ENCODE measurements around the gene CLCN1. TPM values are rescaled to one million over a fixed set of nuclear protein-coding genes. Genes with fewer than 3 reads are reported as not detected.

Gene CLCN1
- total and polyA plus RNA-seq, 2 donors (not counting 3 experiments of a cell fraction or from before 2014, with no cell fraction given), result not detected

DNA sequence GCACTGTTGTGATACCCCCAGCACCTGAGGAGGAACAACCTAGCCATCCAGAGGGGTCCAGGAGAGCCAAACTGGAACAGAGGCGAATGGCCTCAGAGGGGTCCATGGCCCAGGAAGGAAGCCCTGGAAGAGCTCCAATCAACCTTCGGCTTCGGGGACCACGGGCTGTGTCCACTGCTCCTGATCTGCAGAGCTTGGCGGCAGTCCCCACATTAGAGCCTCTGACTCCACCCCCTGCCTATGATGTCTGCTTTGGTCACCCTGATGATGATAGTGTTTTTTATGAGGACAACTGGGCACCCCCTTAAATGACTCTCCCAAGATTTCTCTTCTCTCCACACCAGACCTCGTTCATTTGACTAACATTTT lies 29.4 kb upstream of the CLCN1 start:
- POLR2A ChIA-PET, result no interaction called here
- no peaks in the 10 kb centered on the region for H3K9me1 ChIP-seq (replicated peaks; ENCODE audit: control insufficient read depth, extremely low read depth, insufficient read depth, low read length)

More for the DNA sequence above, 29.4 kb upstream of the CLCN1 start:
- DNase-seq (ENCODE audit: low read depth, low spot score), result no peak
- Histone ChIP-seq H3K27me3 (ENCODE audit: control insufficient read depth in 2 of 2, insufficient read depth in 2 of 2, low read length in 2 of 2) (no peaks in the 10 kb centered on the region), H3K4me3 (replicated peaks in 1 of 3; ENCODE audit: insufficient read depth in 1 of 3, low read depth in 1 of 3, low read length in 3 of 3) (no peak overlapping the region), H3K27ac (ENCODE audit: insufficient read depth, low read depth, low read length) (no peak overlapping the region), H4K20me1 (replicated peaks; ENCODE audit: control insufficient read depth, extremely low read depth, insufficient read depth, low read length) (no peaks in the 10 kb centered on the region), H3K9ac (replicated peaks; ENCODE audit: extremely low read depth, insufficient read depth, low read length) (no peak overlapping the region), H3K79me2 (ENCODE audit: control insufficient read depth, insufficient read depth, low read length) (peaks cover 33% of the 10 kb centered on the region), H3K4me1 (ENCODE audit: control insufficient read depth, extremely low read depth, insufficient read depth, low read length) (peaks cover 23% of the 10 kb centered on the region), H3K36me3 (ENCODE audit: control insufficient read depth in 2 of 2, extremely low read depth in 1 of 2, insufficient read depth in 2 of 2, low read length in 2 of 2) (no peaks in the 10 kb centered on the region), H3K4me2 (ENCODE audit: insufficient read depth, low read length) (no peak overlapping the region), H2AFZ (ENCODE audit: low read depth, low read length) (no peak overlapping the region), H3K9me3 (replicated peaks; ENCODE audit: control insufficient read depth, insufficient read depth, low read length) (no peaks in the 10 kb centered on the region)
- intact Hi-C loops (cut with micrococcal nuclease), result loop anchor here (5.0 kb wide), 1 partner anchor 44 kb away; no protein-coding TSS in a partner anchor
- no peak for FAIRE-seq
- dilution Hi-C loops (cut with MboI; ENCODE audit: extremely low pct_ligation_motif_present, low sequenced_read_pairs), result no loop called here
- CTCF ChIA-PET, result no interaction called here
- TF ChIP-seq MYC (IDR thresholded peaks at IDR 0.05; ENCODE audit: low read depth, low read length) (no peak), JUN (IDR thresholded peaks at IDR 0.05; ENCODE audit: borderline replicate concordance, insufficient read depth, insufficient read length, low read depth) (no peak), POLR2AphosphoS5 (IDR thresholded peaks at IDR 0.05; ENCODE audit: insufficient read depth, low read depth, low read length) (no peak), FOS (IDR thresholded peaks at IDR 0.05; ENCODE audit: borderline replicate concordance, insufficient read depth, low read length) (no peak), GATA2 (IDR thresholded peaks at IDR 0.05; ENCODE audit: insufficient read depth, insufficient read length, low read depth, low read length) (no peak), POLR2A (IDR thresholded peaks at IDR 0.05; ENCODE audit: low read depth, low read length) (no peak)
- TF ChIP-seq, protein P1, sequence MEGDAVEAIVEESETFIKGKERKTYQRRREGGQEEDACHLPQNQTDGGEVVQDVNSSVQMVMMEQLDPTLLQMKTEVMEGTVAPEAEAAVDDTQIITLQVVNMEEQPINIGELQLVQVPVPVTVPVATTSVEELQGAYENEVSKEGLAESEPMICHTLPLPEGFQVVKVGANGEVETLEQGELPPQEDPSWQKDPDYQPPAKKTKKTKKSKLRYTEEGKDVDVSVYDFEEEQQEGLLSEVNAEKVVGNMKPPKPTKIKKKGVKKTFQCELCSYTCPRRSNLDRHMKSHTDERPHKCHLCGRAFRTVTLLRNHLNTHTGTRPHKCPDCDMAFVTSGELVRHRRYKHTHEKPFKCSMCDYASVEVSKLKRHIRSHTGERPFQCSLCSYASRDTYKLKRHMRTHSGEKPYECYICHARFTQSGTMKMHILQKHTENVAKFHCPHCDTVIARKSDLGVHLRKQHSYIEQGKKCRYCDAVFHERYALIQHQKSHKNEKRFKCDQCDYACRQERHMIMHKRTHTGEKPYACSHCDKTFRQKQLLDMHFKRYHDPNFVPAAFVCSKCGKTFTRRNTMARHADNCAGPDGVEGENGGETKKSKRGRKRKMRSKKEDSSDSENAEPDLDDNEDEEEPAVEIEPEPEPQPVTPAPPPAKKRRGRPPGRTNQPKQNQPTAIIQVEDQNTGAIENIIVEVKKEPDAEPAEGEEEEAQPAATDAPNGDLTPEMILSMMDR (IDR thresholded peaks at IDR 0.05; ENCODE audit: extremely low read depth in 1 of 2, insufficient read depth in 1 of 2, low read depth in 1 of 2, low read length in 2 of 2), result no peak
- TF ChIP-seq, protein P2, sequence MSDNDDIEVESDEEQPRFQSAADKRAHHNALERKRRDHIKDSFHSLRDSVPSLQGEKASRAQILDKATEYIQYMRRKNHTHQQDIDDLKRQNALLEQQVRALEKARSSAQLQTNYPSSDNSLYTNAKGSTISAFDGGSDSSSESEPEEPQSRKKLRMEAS (IDR thresholded peaks at IDR 0.05; ENCODE audit: insufficient read depth, insufficient read length), result no peak
- no TSS peak for BruUV-seq (replicated peaks)
